HG03159 (cell line): ENCODE results near the gene GMFB.

Experiments
- ATAC-seq: cut with Tn5 transposase; IDR thresholded peaks from one replicate; pipeline ENCODE4 v1.9.1; 2021; ENCODE audit warnings: mild to moderate bottlenecking, moderate library complexity; ENCODE audit not compliant: unreplicated experiment

The GMFB gene

GRCh38 chr14:54488646-54489317, at the start of gene GMFB:
TSS of gene GMFB (minus strand) at chr14:54488980. CDS start at chr14:54488927, 53 bp downstream.
- peak; percentile 89 for ATAC-seq

- ATAC-seq: no peak
Observed at GRCh38 chr14:54538055-54538454, 49.3 kb upstream of the GMFB start.

- no peak for ATAC-seq
Observed at GRCh38 chr14:54537651-54538050, 48.9 kb upstream of the GMFB start.

- no peak for ATAC-seq
Observed at GRCh38 chr14:54535646-54536045, 46.9 kb upstream of the GMFB start.

GRCh38 chr14:54535126-54535525, 46.3 kb upstream of the GMFB start:
- no peak for ATAC-seq

- ATAC-seq: peak; percentile 21
Observed at GRCh38 chr14:54533100-54533499, 44.3 kb upstream of the GMFB start.

- ATAC-seq: peak; percentile 95
Observed at GRCh38 chr14:54532111-54533012, 43.6 kb upstream of the GMFB start.

GRCh38 chr14:54529811-54530210, 41.0 kb upstream of the GMFB start:
- ATAC-seq: no peak

- no peak for ATAC-seq
Observed at GRCh38 chr14:54528973-54529372, 40.2 kb upstream of the GMFB start.

GRCh38 chr14:54524410-54524809, 35.6 kb upstream of the GMFB start:
- no peak for ATAC-seq

- ATAC-seq: no peak
Observed at GRCh38 chr14:54516709-54517108, 27.9 kb upstream of the GMFB start.

GRCh38 chr14:54515670-54516069, 26.9 kb upstream of the GMFB start:
- ATAC-seq: no peak

- no peak for ATAC-seq
Observed at GRCh38 chr14:54512393-54512792, 23.6 kb upstream of the GMFB start.

GRCh38 chr14:54509546-54510501, 21.0 kb upstream of the GMFB start, which contains the start of gene CGRRF1:
TSS of gene CGRRF1 (plus strand) at chr14:54509906. CDS start at chr14:54509960, 54 bp downstream.
- ATAC-seq: peak; percentile 94

- ATAC-seq: no peak
Observed at GRCh38 chr14:54503486-54503885, 14.7 kb upstream of the GMFB start.

- ATAC-seq: no peak
Observed at GRCh38 chr14:54502602-54503001, 13.8 kb upstream of the GMFB start.

GRCh38 chr14:54501480-54501879, 12.7 kb upstream of the GMFB start:
- no peak for ATAC-seq

- no peak for ATAC-seq
Observed at GRCh38 chr14:54500744-54501143, 12.0 kb upstream of the GMFB start.

GRCh38 chr14:54498579-54498978, 9.8 kb upstream of the GMFB start:
- no peak for ATAC-seq

- no peak for ATAC-seq
Observed at GRCh38 chr14:54498095-54498531, 9.3 kb upstream of the GMFB start.

GRCh38 chr14:54497224-54497623, 8.4 kb upstream of the GMFB start:
- no peak for ATAC-seq
